Activated CD4-positive, alpha-beta T cell treated with anti-CD3 and anti-CD28 coated beads, Interleukin-2, Interleukin-6, amounts not matched to agents 100 ng/mL and 50 ng/mL, durations not matched to agents 16 hours and 8 hours (primary cell): Measurements from ENCODE around the gene CCDC15.
"Not testable (repeated sequence)": the region's sequence is repeated elsewhere in the genome, so short reads cannot be mapped to it uniquely, and the experiment has no call there.

ENCODE experiments used
- DNase-seq: peaks from one replicate; pipeline ENCODE4 v3.0.0-alpha.2; 2020

The CCDC15 gene

DNA sequence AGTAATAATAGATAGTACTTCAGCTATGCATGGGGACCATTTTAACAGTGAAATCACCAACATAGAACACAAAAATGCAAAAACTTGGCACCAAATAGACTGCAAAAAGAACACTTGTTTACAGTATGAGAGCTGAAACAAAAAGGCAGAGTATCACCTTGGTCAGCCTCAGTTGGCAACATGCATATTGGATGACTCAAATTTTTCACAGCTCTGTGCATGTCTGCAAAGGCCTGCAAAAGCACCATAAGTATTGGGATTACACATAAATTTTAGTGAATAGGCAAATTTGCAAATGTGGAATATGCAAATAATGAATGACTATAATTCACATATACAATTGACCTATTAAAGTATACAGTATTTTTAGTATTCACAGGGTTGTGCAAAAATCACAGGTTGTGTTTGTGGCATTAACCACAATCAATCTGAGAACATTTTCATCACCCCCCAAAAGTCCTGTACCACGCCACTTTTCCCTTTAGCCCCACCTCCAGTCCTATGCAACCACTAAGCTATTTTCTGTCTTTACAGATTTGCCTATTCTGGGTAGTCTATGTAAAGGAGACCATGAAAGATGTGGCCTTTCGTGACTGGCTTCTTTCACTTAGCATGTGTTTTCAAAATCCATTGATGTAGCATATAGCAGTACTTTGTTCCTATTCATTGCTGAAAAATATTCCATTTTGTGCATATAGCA lies 47.2 kb downstream of the CCDC15 start:
- peak; percentile 2 for DNase-seq

GRCh38 chr11:125001849-125002248 lies 47.8 kb downstream of the CCDC15 start:
- no peak for DNase-seq

DNA sequence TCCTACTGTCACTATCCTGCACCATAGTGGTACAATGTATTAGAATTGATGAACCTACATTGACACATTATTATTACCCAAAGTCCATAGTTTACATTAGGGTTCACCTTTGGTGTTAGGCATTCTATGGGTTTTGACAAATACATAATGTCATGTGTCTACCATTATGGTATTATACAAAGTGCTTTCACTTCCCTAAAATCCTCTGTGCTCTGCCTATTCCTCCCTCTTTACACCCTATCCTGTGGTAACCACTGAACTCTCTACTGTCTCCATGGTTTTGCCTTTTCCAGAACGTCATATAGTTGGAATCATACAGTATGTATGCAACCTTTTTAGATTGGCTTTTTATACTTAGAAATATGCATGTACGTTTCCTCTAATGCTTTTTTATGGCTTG lies 51.5 kb downstream of the CCDC15 start:
- no peak for DNase-seq

DNA sequence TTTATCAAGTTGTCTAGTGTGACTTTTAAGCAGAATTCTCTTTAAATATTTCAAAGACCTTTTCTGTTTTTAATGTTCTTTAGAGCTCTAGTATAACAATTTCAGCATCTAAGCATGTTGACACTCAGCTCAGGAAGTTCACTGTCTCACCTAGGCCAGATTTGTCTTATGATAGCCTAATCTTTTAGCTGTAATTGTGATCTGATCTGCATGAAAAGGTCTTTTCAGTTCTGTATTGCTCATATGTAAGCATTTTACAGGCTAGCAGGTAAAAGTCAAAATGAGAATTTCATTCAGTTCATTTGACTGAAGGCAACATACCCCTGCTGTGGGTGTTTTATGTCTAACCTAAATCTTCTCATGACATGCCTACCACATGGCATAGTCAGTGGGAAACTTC lies 62.4 kb downstream of the CCDC15 start:
- no peak for DNase-seq

GRCh38 chr11:125020342-125020741 lies 66.3 kb downstream of the CCDC15 start:
- DNase-seq = no peak

- no peak for DNase-seq
These were observed 68.5 kb downstream of the CCDC15 start for GRCh38 chr11:125022551-125022950.

DNA sequence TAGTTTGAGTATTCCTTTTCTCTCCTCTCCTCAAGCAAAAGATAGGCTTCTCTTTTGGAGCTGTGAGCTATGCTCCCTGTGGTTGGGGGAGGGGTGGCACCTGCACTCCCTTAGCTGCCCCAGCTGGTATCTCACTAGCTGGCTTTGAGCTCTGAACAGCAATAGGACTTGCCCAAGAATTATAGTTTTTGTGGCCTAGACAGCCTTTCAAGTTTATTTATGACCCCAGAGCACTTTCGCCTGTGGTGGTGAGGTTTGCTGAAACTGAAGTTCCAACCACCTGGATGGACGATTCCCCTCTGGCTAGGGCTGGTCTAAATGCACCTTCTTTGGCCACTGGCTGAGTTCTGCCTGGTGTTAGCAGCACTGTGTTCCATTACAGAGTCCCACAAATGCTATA lies 72.0 kb downstream of the CCDC15 start:
- no peak for DNase-seq

- not testable (repeated sequence) for DNase-seq
These were observed 75.4 kb downstream of the CCDC15 start for GRCh38 chr11:125029431-125029830.

- peak; percentile 56 for DNase-seq
These were observed 82.9 kb downstream of the CCDC15 start for GRCh38 chr11:125036933-125037332.

DNA sequence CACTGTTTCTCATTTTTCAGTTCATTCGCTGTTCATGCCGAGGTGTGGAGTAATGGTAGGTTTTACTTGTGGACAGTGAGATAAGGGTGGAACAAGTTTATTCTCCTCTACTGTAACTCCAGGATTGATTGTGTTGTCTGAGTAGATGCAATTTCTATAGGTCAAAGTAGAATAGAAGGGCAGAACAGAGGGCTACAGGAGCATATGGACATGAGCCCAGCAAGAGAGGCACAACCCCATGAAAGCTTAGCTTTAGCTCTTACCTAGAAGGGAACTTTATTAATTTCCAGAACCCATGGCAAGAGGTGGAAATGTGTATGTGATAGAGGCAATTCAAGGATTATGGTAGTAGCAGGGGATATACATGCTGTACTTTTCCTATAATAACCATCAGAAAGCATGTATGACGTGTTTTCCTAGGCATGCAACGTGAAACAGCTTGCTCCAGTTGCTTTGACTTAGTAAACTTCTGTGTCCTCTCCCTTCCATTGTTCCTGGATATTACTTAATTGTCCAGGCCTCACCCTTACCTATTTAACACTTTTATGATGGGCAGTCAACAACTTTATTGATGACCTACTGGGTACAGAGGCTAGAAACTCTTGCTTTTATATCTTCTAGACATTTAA lies 95.3 kb downstream of the CCDC15 start:
- no peak for DNase-seq

DNA sequence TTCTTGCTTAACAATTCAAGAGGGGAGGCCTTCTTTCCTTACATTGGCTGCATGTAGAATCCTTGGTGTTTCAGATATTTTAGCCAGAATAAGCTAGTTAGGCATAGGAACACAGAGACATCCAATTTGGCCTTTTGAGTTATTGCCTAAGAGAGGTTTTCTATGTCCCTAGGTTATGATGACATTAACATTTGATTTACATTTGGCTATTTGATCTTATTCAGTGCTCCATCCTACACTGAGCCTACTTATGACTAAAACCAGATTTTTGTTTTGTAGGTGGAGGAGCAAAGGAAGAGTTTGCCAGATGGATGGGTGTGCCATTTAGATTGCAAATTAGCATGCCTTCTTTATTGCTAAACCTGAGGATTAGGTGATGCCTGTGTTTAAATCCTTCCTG lies 98.0 kb downstream of the CCDC15 start:
- DNase-seq = no peak

GRCh38 chr11:125053167-125053566 lies 99.2 kb downstream of the CCDC15 start:
- DNase-seq = no peak

- no peak for DNase-seq
These were observed 101.2 kb downstream of the CCDC15 start for GRCh38 chr11:125055107-125055715.

DNA sequence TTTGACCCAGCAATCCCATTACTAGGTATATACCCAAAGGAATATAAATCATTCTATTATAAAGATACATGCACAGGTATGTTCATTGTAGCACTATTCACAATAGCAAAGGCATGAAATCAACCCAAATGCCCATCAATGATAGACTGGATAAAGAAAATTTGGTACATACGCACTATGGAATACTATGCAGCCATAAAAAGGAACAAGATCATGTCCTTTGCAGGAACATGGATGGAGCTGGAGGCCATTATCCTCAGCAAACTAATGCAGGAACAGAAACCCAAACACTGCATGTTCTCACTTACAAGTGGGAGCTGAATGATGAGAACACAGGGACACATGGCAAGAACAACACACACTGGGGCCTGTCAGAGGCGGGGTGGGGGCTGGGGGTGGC lies 102.1 kb downstream of the CCDC15 start:
- DNase-seq = not testable (repeated sequence)

DNA sequence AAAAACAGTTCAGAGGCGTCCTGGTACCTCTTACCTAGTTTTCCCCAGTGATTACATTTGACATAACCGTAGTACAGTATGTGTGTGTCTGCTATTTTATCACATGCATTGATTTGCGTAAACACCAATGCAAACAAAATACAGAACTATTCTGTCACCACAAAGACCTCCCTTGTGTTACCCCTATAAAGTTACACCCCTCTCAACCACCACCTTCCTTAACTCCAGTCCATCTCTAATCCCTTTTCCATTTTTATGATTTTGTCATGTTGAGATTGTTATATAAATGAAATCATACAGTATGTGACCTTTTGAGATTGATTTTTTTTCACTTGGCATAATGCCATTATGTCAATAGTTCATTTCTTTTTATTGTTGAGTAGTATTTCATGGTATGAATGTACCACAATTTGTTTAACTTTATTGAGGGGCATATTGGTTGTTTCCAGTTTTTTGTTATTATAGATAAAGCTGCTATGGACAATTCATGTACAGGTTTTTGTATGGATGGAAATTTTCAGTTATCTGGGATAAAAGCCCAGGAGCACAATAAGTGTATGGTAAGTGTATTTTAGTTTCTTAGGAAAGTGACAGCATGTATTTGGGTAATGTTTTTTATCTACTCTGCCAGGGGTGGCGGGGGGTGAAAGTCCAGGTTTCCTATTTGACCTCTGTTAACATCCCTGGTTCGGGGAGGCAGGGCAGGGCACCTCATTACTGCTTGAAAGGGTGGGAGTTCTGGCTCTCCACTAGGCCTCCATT lies 103.1 kb downstream of the CCDC15 start:
- DNase-seq = no peak

GRCh38 chr11:125057693-125058016 lies 103.7 kb downstream of the CCDC15 start:
- no peak for DNase-seq

DNA sequence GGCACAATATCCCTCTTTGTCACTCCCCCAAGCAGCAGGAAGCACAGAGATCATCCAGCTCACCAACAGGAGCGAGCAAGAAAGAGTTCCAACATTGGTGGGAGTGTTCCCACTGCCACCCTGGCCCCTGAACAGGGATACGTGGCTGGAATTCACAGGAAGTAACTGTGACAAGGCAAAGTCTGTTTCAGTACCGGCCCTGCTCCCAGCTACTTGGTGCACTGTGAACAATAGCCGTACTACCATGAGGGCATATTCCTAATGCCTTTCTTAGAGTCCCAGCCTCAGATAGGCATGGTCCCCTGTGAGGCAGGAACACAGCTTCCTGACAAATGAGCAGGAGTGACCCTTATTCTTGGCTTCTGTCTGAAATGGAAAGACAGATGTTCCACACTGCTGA lies 107.3 kb downstream of the CCDC15 start:
- DNase-seq = no peak

DNA sequence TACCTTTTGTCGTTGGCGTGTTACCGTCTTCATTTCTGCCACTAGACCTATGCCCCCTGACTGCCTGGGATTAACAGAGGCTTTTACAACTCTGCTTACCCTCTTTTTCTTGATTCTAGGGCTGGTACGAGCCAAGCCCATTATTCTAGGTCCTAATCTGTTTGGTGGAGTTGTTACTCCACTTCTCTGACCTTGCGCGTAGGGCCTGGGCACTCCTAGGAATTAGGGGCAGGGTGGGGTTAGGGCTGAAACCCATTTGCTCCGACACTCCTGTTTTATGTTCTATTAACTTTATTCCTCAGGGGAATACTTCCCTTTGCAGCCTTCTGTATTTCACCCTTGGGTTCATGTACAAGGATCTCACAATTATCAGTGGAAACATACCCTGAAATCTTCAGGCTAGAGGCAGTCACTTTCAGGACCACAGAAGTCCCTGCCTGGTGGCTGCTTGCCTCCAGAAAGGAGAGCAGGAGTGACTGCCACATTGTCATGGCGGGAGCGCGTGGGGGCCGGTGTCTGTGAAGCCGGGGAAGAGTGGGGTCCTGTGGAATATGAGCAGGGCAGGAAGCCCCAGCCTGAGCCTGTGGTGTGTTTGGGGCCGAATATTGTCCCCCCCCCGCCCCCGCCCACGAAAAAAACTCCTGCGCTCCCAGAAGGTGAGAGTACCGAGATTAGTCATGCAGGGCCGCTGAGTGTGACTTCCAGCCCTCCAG lies 108.4 kb downstream of the CCDC15 start:
- DNase-seq = no peak

DNA sequence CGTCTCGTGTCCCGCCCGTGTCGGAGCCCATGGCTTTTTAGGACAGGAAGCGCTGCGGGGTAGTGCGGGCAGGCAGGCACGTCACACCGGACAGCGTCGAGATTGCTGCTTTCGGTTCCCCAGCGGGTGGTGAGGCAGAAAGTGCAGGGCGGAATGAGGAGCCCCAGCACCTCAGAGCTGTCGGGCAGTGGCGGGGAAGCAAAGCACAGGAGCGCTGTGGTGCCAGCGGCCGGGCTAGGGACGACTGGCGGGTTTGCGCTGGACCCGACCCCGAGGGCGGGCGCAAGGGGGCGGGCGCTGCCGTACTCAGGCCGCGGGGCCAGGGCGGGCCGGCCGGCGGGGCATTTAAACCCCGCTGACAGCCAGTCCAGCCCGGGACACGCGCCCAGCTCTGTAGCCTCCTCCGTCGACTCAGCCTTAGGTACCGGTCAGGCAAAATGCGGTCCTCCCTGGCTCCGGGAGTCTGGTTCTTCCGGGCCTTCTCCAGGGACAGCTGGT lies 109.0 kb downstream of the CCDC15 start, which contains the start of gene SLC37A2:
Gene SLC37A2, plus strand, starts transcription at position 375 of the 498 bp plus-strand sequence. Its CDS starts 63 bp downstream, at position 438.
- DNase-seq = peak; percentile 74

DNA sequence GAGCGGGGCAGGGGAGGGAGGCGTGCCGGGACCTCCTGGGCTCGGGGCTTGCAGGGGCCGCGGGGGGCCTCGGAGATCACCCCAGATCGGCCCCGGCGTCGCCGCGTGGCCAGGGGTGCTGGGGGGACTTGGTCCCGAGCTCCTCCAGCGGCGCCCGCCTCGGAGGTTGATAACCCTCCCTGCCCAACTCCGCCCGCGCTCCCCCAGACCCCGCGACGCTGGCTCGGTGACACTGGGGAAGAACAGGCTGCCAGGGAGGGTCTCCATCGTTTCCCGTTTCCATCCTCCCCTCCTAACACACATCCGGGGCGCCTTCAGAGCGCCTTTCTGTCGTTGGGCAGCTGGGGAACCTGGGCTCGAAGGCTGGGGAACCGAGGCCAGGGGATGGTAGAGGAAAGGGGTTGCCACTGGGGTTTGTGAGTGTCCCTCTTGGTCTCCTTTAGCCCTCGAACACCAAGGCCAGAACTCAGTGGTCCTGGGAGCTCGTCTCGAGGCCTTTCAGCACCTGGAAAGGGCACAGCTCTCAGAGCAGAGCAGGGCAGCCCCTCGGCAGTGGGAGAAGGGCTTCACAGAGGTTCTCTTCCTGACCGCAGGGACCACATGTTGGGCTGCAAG lies 109.5 kb downstream of the CCDC15 start:
- no peak for DNase-seq

DNA sequence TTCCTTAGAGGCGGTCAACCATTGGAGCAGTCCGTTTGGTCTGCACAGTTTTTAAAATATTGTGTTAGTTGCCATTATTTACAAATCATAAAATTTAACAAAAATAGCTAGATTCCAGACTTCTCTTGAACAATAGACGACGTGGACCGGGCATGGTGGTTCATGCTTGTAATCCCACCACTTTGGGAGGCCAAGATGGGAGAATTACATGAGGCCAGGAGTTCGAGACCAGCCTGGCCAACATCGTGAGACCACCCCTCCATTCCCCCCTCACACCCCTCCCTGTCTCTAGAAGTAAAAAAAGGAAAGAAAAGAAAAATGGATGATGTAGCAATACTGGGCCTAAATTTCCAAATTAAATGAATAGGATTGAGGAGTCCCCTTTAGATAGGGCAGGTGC lies 110.1 kb downstream of the CCDC15 start:
- DNase-seq = no peak

DNA sequence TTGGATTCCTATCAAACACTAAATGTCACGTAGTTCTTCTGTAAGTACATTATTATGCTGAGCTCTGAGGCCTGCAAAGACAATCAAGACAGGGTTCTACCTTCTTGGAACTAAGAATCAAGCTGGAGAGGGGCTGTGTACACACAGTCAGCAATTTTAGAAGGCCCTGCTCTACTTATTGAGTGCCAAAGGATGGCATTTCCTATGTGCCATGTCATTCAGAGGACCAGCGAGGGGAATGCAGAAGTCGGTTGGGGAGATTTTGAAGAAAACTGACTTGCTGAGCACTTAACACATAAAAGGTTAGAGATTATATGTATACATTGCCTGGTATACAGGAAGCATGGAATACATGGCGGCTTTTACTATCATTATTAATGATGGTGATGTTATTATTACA lies 114.4 kb downstream of the CCDC15 start:
- no peak for DNase-seq
